HUDEP-2 (cell line): ENCODE results near the gene ERI3.

Experiments used
- DNase-seq, 76 experiments: peaks; one replicate each; lab custom pipeline; 2025; ENCODE audit not compliant: unreplicated experiment in 76 of 76; lab: John Stamatoyannopoulos, UW

The ERI3 gene, protein sequence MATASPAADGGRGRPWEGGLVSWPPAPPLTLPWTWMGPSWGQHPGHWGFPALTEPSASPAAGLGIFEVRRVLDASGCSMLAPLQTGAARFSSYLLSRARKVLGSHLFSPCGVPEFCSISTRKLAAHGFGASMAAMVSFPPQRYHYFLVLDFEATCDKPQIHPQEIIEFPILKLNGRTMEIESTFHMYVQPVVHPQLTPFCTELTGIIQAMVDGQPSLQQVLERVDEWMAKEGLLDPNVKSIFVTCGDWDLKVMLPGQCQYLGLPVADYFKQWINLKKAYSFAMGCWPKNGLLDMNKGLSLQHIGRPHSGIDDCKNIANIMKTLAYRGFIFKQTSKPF

DNA sequence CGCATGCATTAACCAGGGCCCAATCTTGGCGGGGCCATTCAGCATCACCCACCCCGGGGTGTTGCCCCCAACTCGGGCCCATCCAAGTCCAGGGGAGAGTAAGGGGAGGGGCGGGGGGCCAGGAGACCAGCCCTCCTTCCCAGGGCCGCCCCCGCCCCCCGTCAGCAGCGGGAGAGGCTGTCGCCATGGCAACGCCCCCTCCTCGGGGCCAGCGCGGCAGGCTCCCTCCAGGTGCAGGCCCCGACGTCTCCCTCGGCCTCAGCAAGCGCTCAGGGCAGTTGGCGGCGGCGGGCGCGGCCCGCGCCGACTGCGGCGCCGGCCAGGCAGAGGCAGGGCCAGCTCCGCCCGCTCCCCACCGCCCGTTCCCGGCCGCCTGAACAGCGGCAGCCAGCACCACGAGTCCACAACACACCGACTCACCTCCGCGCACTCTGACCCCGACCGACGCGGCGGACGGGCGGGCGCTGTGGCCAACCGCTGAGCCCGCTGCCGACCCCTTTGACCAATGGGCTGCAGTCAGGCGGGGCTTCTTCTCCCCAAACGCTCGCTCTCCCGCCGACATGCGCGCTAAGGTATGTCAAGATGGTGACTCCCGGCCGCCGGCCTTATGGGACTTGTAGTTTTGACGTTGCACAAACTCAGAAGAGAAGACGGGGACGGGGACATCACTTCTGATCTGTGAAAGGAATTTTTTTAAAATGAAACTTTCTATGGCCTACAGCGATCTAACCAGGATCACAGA, at the start of gene ERI3:
Gene ERI3, minus strand, starts transcription at position 418 of the 742 bp plus-strand sequence. Its CDS starts 231 bp downstream, at position 187.
- peak in 75 of 76 experiments; percentile 41 to 97 (median 93) for DNase-seq

GRCh38 chr1:44401256-44402228, 46.5 kb upstream of the ERI3 start:
- DNase-seq, result no peak

DNA sequence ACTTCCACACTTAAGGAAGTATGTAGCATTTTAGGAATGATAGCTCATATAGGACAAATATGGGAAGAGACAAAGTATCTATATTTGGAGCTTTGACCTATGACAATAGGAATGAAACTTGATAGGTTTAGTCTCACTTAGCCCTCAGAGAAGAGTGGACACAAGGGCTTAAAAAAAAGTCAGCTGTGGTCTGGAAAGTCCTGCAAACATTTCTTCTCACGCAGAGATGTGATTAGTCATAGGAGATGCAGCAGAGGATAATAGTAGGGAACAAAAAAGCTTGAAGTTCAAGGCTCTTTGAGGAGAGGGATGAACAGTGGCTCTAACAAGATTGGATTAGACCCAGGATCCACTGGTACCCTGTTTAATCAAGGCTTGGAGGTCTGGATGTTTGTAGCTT, 35.2 kb upstream of the ERI3 start:
- no peak for DNase-seq

DNA sequence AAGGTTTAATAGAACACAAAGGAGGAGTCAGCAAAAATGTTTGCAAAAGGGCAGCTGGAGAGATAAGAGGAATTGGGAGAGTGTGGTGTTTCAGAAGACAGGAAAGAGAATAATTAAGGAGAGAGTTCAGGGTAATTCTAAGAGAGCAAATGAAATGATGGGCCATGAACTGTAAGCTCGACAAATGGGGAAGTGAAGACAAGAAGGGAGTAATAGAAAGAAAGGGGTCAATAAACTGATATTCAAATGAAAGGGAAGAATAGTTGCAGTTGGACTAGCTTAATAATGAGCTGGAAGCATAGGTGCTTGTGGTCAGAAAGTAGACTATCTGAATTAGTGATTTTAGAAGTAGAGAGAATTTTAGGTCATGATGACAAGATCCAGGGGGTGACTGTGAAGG, 34.4 kb upstream of the ERI3 start:
- no peak for DNase-seq

GRCh38 chr1:44388551-44388950, 33.5 kb upstream of the ERI3 start:
- DNase-seq, result no peak

GRCh38 chr1:44380666-44381177, 25.7 kb upstream of the ERI3 start:
- no peak for DNase-seq

- peak in 46 of 76 experiments; percentile 2 to 49 (median 18) for DNase-seq
Observed at GRCh38 chr1:44377925-44378784, 23.1 kb upstream of the ERI3 start.

DNA sequence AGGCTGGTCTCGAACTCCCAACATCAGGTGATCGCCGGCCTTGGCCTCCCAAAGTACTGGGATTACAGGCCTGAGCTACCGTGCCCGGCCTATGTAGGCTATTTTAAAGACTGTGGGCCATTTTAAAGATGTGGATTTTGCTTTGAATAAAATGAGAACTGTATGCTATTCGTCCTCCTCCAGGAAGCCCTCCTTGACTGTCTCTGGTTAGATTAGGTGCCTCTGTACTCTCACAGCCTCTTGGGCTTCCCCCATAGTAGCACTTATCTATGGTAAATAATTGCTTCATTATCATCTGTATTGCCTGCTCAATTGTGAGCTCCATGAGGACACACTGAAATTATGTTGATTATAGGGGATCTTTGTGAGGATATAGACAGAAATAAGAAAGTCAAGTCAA, 20.5 kb upstream of the ERI3 start:
- DNase-seq, result no peak

DNA sequence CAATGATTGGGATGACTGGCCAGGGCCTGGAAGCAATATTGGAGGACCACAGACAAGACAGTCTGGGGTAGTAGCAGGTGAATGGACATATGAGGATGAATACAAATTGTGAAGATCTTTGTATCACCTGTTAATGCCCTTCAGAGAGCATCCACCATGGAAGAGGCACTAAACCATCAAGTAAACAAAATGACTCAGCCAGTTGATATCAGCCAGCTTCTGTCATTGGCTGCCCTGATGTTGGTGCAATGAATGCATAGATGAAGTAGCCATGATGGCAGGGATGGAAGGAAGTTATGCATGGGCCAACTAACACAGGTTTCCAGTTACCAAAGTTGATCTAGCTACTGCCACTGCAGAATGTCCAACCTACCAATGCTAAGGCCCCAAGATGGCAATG, 16.1 kb upstream of the ERI3 start:
- DNase-seq, result no peak

DNA sequence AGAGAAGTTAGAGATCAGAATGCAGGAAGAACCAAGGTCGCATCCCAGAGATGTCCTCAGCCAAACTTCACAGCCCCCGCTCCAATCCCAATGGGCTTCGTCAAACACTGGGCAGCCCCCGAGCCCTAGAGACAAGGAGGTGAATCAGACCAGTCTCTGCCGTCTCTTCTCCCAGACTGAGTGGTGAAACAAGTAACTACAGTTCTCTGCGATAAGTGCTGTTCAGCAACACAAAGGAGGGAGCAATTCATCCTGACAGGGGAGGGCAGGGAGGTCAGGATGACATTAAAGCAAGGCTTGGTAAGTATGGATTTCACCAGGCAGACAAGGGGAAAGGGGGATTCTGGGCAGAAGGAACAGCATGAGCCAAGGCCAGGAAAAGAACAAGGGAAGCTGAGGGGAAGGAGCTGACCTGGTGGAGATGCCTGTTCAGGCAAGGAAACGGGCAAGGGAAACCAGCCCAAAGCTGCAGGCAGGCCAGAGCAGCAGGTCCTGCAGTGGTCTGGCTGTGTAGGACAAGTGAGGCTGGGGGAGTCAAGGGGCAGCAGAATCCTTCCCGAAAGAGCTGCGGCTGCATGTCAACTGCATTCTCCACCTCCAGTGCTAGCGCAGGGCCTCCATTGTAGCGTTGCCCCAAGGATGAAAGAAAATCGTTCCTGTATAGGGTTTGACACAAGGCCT, 13.6 kb upstream of the ERI3 start:
- DNase-seq, result no peak

DNA sequence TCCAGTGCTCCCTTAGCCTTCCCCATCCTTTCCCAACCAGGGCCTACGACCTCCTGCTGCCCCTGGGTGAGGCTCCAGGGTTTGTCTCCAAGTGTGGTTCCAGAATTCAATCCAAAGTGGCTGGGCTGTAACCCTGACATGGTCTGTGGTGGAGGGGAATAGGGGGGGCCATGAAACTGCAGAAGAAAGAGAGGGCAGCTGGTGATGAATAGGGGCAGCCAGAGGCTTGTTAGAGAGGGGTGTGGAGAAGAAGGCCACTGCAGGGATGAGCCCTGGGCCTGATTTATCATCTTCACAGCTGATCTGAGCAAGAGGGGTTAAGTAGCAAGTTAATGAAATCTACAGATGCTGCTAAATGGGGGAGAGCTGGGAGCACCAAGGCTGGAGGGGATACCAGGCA, 12.9 kb upstream of the ERI3 start:
- DNase-seq, result no peak

DNA sequence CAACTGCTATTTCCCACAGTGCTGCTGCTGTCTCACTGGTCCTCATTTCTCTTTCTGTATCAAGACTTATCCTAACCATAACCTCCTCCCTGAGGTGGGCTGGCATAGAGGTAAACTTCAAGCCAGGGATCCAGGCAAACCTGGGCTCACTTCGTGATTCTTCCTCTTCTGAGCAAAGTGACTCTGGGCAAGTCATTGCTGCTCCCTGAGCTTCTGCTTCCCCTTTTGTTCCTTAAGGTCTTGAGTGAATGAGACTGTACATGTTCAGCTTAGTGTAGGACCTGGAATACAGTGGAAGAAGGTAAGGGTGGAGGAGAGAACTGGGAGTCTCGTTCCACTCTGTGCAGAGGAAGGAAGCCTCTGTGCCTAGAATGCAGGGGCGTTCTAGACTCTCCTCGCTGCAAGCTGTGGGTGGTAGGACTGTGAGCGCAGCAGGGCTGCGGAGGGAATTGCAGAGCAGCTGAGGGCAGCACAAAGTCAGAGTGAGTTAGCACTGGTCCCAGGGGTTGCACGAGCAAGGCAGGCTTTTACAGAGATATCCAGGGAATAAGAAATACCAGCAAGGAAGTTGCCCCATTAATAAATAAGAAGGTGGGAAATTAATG, 11.4 kb upstream of the ERI3 start:
- no peak for DNase-seq

- DNase-seq, result peak in 5 of 76 experiments; percentile 2 to 12 (median 6)
Observed at GRCh38 chr1:44361478-44361877, 6.4 kb upstream of the ERI3 start.

- DNase-seq, result no peak
Observed at GRCh38 chr1:44359234-44359935, 4.3 kb upstream of the ERI3 start.

GRCh38 chr1:44357710-44358109, 2.7 kb upstream of the ERI3 start:
- no peak for DNase-seq

DNA sequence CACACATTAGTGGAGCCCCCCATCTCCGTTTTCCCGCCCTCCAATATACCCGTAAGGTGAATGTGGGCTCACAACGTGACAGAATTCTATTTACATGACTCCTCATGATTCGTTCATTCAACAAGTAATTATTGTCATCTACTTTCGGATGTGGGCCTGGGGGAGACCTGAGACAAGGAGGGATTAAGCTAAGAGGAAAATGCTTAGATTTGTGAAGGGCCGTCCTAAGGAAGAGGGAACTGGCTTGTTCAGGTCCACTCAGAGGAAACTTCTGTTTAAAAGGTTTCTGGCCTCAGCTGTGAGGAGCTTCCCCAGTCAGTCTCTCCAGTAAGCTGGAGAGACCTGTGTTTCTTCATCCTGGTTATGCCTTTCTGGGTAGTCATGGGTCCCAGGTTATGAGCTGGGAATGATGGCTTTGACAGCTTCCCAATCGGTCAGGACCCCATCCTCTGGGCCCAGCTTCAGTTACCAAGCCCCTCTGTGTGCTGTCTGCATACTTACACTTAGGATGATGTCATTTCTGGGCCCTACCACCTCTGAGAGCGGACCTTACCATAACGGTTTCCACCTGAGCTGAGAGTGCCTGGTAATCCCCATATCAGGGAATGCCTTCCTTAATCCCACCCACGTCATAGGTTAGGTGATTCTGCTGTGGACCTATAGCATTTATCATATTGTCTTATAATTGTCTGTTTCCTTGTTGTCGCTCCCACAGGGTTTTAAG, 687 bp upstream of the ERI3 start:
- DNase-seq, result no peak

- no peak for DNase-seq
Observed at GRCh38 chr1:44354268-44354839, 703 bp downstream of the ERI3 start.
